SK-N-MC (cell line): ENCODE results near the gene ETV6.

Experiments
- EZH2 ChIP-seq: fragments of 200-600 bp; sonication (generic); IDR thresholded peaks from one replicate; pipeline ENCODE4 v1.6.1; 2017; ENCODE audit warnings: antibody characterized with exemption
- FOXP2 ChIP-seq: optimal IDR thresholded peaks from 2 replicates; pipeline ENCODE3; 2011; ENCODE audit warnings: mild to moderate bottlenecking, moderate library complexity; ENCODE audit not compliant: insufficient read depth; ENCODE audit errors: extremely low read length, control extremely low read depth
- POLR2AphosphoS5 ChIP-seq: IDR thresholded peaks from 2 replicates; pipeline ENCODE4 v1.6.1; 2012; ENCODE audit warnings: mild to moderate bottlenecking, low read depth, low read length, borderline replicate concordance

GRCh38 chr12:11642785-11643184 is 6.7 kb upstream of the ETV6 start:
- no peak for TF ChIP-seq EZH2
- TF ChIP-seq POLR2AphosphoS5 = no peak
- TF ChIP-seq FOXP2 = no peak
